Osteoblast (primary cell): ENCODE results near the gene NAV2. TPM values are rescaled to one million over a fixed set of nuclear protein-coding genes. Genes with fewer than 3 reads are reported as not detected.

Experiments
- DNase-seq: peaks from one replicate; pipeline ENCODE4 v3.0.0; 2011; ENCODE audit warnings: low spot score, mixed read lengths; ENCODE audit not compliant: insufficient read length; ENCODE audit errors: missing footprints
- H2AFZ ChIP-seq: 2 replicates; pipeline ENCODE4 v1.6.0; 2011; ENCODE audit warnings: mild to moderate bottlenecking, low read length
- H3K27ac ChIP-seq: 2 replicates; pipeline ENCODE4 v1.5.1; 2011; ENCODE audit warnings: mild to moderate bottlenecking, low read depth, low read length, moderate library complexity
- H3K27me3 ChIP-seq: 2 replicates; pipeline ENCODE4 v1.6.0; 2012; ENCODE audit warnings: mild to moderate bottlenecking, control low read depth, inconsistent platforms, low read length, moderate library complexity; ENCODE audit not compliant: insufficient read depth
- H3K36me3 ChIP-seq: 2 replicates; pipeline ENCODE4 v1.5.1; 2011; ENCODE audit warnings: mild to moderate bottlenecking, low read length, control low read depth, moderate library complexity; ENCODE audit not compliant: insufficient read depth
- H3K4me1 ChIP-seq: 2 replicates; pipeline ENCODE4 v1.5.1; 2011; ENCODE audit warnings: mild to moderate bottlenecking, low read length, control low read depth, moderate library complexity; ENCODE audit not compliant: insufficient read depth
- H3K4me2 ChIP-seq: 2 replicates; pipeline ENCODE4 v1.6.0; 2011; ENCODE audit warnings: mild to moderate bottlenecking, low read length; ENCODE audit not compliant: insufficient read depth
- H3K4me3 ChIP-seq: fragments of 200-600 bp; sonication (generic); 3 replicates; pipeline ENCODE4 v1.5.1; 2012; ENCODE audit warnings: mild to moderate bottlenecking, low read length, inconsistent platforms; ENCODE audit not compliant: insufficient read depth
- H3K79me2 ChIP-seq: 2 replicates; pipeline ENCODE4 v1.6.0; 2012; ENCODE audit warnings: mild to moderate bottlenecking, low read length, control low read depth, inconsistent platforms; ENCODE audit not compliant: insufficient read depth
- H3K9me3 ChIP-seq: 2 replicates; pipeline ENCODE4 v1.5.1; 2011; ENCODE audit warnings: low read depth, low read length, control low read depth
- H4K20me1 ChIP-seq: 2 replicates; pipeline ENCODE4 v1.6.0; 2012; ENCODE audit warnings: mild to moderate bottlenecking, low read length, control low read depth; ENCODE audit not compliant: insufficient read depth
- total RNA-seq: library from RNA; depleted of rRNA; stranded (reverse); fragments of >200 nt; gene quantifications from 2 replicates; pipeline ENCODE4 v1.2.3, GENCODE V29; 2012
- TF ChIP-seq, protein P1 (sequence below): IDR thresholded peaks from 2 replicates; pipeline ENCODE4 v1.5.1; 2011; ENCODE audit warnings: mild to moderate bottlenecking, low read depth, low read length, moderate library complexity; ENCODE audit errors: extremely low read depth

NAV2 gene
- total RNA-seq, 1 donor, result 8.7 TPM

- H3K27me3 ChIP-seq, result no peaks in the 10 kb centered on the region
- TF ChIP-seq, protein P1, sequence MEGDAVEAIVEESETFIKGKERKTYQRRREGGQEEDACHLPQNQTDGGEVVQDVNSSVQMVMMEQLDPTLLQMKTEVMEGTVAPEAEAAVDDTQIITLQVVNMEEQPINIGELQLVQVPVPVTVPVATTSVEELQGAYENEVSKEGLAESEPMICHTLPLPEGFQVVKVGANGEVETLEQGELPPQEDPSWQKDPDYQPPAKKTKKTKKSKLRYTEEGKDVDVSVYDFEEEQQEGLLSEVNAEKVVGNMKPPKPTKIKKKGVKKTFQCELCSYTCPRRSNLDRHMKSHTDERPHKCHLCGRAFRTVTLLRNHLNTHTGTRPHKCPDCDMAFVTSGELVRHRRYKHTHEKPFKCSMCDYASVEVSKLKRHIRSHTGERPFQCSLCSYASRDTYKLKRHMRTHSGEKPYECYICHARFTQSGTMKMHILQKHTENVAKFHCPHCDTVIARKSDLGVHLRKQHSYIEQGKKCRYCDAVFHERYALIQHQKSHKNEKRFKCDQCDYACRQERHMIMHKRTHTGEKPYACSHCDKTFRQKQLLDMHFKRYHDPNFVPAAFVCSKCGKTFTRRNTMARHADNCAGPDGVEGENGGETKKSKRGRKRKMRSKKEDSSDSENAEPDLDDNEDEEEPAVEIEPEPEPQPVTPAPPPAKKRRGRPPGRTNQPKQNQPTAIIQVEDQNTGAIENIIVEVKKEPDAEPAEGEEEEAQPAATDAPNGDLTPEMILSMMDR, result no peak
- H3K36me3 ChIP-seq, result peaks cover 23% of the 10 kb centered on the region
- no peak overlapping the region for H2AFZ ChIP-seq
- H3K27ac ChIP-seq, result peak overlapping the region; percentile 88
- H4K20me1 ChIP-seq, result peaks cover 7% of the 10 kb centered on the region
- no peaks in the 10 kb centered on the region for H3K79me2 ChIP-seq
- no peak for DNase-seq
- H3K4me1 ChIP-seq, result peaks cover 29% of the 10 kb centered on the region
- no peak overlapping the region for H3K4me3 ChIP-seq
- no peaks in the 10 kb centered on the region for H3K9me3 ChIP-seq
- H3K4me2 ChIP-seq, result peak overlapping the region; percentile 70
Measured at GRCh38 chr11:20111871-20112270, 399.2 kb downstream of the NAV2 start.

- Histone ChIP-seq H2AFZ (peak overlapping the region; percentile 57), H4K20me1 (peaks cover 7% of the 10 kb centered on the region), H3K27ac (peak overlapping the region; percentile 88), H3K36me3 (peaks cover 21% of the 10 kb centered on the region), H3K27me3 (no peaks in the 10 kb centered on the region), H3K4me1 (peaks cover 29% of the 10 kb centered on the region), H3K4me2 (peak overlapping the region; percentile 70), H3K4me3 (peak overlapping the region; percentile 50), H3K9me3 (no peaks in the 10 kb centered on the region), H3K79me2 (no peaks in the 10 kb centered on the region)
- peak; percentile 95 for DNase-seq
- TF ChIP-seq, protein P1, result no peak
Measured at GRCh38 chr11:20112291-20113148, 399.9 kb downstream of the NAV2 start.

DNA sequence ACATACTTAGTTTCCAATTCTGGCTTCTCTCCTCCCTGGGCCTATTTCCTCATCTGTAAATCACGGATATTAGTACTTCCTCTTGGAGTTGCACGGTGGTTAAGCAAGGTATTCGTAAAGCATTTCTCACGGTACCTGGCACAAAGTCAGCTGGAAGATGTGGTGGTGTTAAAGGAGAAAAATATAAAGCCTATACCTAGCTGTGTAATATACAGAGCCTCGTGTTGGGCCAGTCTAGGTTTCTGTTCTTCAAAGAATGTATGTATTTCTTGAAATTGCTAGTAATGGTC is 400.5 kb downstream of the NAV2 start:
- no peak overlapping the region for H3K4me3 ChIP-seq
- H3K27me3 ChIP-seq, result no peaks in the 10 kb centered on the region
- no peaks in the 10 kb centered on the region for H3K9me3 ChIP-seq
- TF ChIP-seq, protein P1, result no peak
- peak overlapping the region; percentile 88 for H3K27ac ChIP-seq
- no peaks in the 10 kb centered on the region for H3K79me2 ChIP-seq
- peaks cover 29% of the 10 kb centered on the region for H3K4me1 ChIP-seq
- peaks cover 7% of the 10 kb centered on the region for H4K20me1 ChIP-seq
- peaks cover 20% of the 10 kb centered on the region for H3K36me3 ChIP-seq
- DNase-seq, result no peak
- H3K4me2 ChIP-seq, result no peak overlapping the region
- H2AFZ ChIP-seq, result no peak overlapping the region

- H3K79me2 ChIP-seq, result no peaks in the 10 kb centered on the region
- TF ChIP-seq, protein P1, result no peak
- H3K4me3 ChIP-seq, result no peak overlapping the region
- peaks cover 29% of the 10 kb centered on the region for H3K4me1 ChIP-seq
- no peak overlapping the region for H2AFZ ChIP-seq
- H3K27me3 ChIP-seq, result no peaks in the 10 kb centered on the region
- peak; percentile 84 for DNase-seq
- H3K36me3 ChIP-seq, result peaks cover 28% of the 10 kb centered on the region
- no peak overlapping the region for H3K4me2 ChIP-seq
- H3K9me3 ChIP-seq, result no peaks in the 10 kb centered on the region
- H4K20me1 ChIP-seq, result peaks cover 7% of the 10 kb centered on the region
- peak overlapping the region; percentile 52 for H3K27ac ChIP-seq
Measured at GRCh38 chr11:20114588-20114987, 402.0 kb downstream of the NAV2 start.
